Measurements from ENCODE around the gene PEX11A. TPM values are rescaled to one million over a fixed set of nuclear protein-coding genes. Genes with fewer than 3 reads are reported as not detected.
"Not testable (repeated sequence)": the region's sequence is repeated elsewhere in the genome, so short reads cannot be mapped to it uniquely, and the experiment has no call there.

The PEX11A gene
- total and polyA plus RNA-seq, 5 donors, result 8.8 to 10.3 (median 9.1) TPM

- H3K27ac ChIP-seq (ENCODE audit: low read length), result no peak overlapping the region
- no peaks in the 10 kb centered on the region for H3K4me1 ChIP-seq (ENCODE audit: control insufficient read depth, insufficient read depth, low read length)
- H3K4me3 ChIP-seq (ENCODE audit: low read length), result no peak overlapping the region
- H3K9me3 ChIP-seq (ENCODE audit: control insufficient read depth, low read length), result no peaks in the 10 kb centered on the region
- intact Hi-C loops (cut with DNase I), result no loop called here
- DNase-seq, result no peak
- no peaks in the 10 kb centered on the region for H3K27me3 ChIP-seq (ENCODE audit: control insufficient read depth, insufficient read depth)
- ATAC-seq, result no peak
- 62% methylated on average over 1 of the region's 1 CpG for WGBS
Measured at GRCh38 chr15:89707577-89707976, 17.0 kb upstream of the PEX11A start.

GRCh38 chr15:89704411-89704810 lies 13.9 kb upstream of the PEX11A start:
- no peak overlapping the region for H3K27ac ChIP-seq (ENCODE audit: low read length)
- intact Hi-C loops (cut with DNase I), result no loop called here
- no peak overlapping the region for H3K4me3 ChIP-seq (ENCODE audit: low read length)
- DNase-seq, result no peak
- H3K4me1 ChIP-seq (ENCODE audit: control insufficient read depth, insufficient read depth, low read length), result no peaks in the 10 kb centered on the region
- peaks cover 3% of the 10 kb centered on the region for H3K27me3 ChIP-seq (ENCODE audit: control insufficient read depth, insufficient read depth)
- ATAC-seq, result no peak
- H3K9me3 ChIP-seq (ENCODE audit: control insufficient read depth, low read length), result no peaks in the 10 kb centered on the region

GRCh38 chr15:89695198-89695597 lies 4.6 kb upstream of the PEX11A start:
- Histone ChIP-seq H3K9me3 (ENCODE audit: control insufficient read depth, low read length) (no peaks in the 10 kb centered on the region), H3K4me1 (ENCODE audit: control insufficient read depth, insufficient read depth, low read length) (no peaks in the 10 kb centered on the region), H3K27ac (ENCODE audit: low read length) (no peak overlapping the region), H3K27me3 (ENCODE audit: control insufficient read depth, insufficient read depth) (no peaks in the 10 kb centered on the region), H3K4me3 (ENCODE audit: low read length) (no peak overlapping the region)
- ATAC-seq, result no peak
- intact Hi-C loops (cut with DNase I), result no loop called here
- WGBS, result 88% methylated on average over 1 of the region's 1 CpG
- no peak for DNase-seq

GRCh38 chr15:89693696-89694095 lies 3.1 kb upstream of the PEX11A start:
- 80% methylated on average over 1 of the region's 1 CpG for WGBS
- intact Hi-C loops (cut with DNase I), result loop anchor here in 1 of 4 donors (5.0 kb wide), 1 partner anchor 36 kb away; the partner anchor contains the start of gene KIF7

GRCh38 chr15:89693091-89693490 lies 2.5 kb upstream of the PEX11A start:
- 46% methylated on average over 2 of the region's 2 CpGs for WGBS
- DNase-seq (no peak), ATAC-seq (no peak)
- no peaks in the 10 kb centered on the region for H3K27me3 ChIP-seq (ENCODE audit: control insufficient read depth, insufficient read depth)
- H3K9me3 ChIP-seq (ENCODE audit: control insufficient read depth, low read length), result no peaks in the 10 kb centered on the region
- intact Hi-C loops (cut with DNase I), result loop anchor here in 1 of 4 donors (5.0 kb wide), 1 partner anchor 36 kb away; the partner anchor contains the start of gene KIF7
- no peak overlapping the region for H3K4me3 ChIP-seq (ENCODE audit: low read length)
- H3K27ac ChIP-seq (ENCODE audit: low read length), result no peak overlapping the region
- no peaks in the 10 kb centered on the region for H3K4me1 ChIP-seq (ENCODE audit: control insufficient read depth, insufficient read depth, low read length)

More at GRCh38 chr15:89693696-89694095, 3.1 kb upstream of the PEX11A start:
- Histone ChIP-seq H3K9me3 (ENCODE audit: control insufficient read depth, low read length) (no peaks in the 10 kb centered on the region), H3K4me3 (ENCODE audit: low read length) (no peak overlapping the region), H3K27ac (ENCODE audit: low read length) (no peak overlapping the region), H3K27me3 (ENCODE audit: control insufficient read depth, insufficient read depth) (no peaks in the 10 kb centered on the region), H3K4me1 (ENCODE audit: control insufficient read depth, insufficient read depth, low read length) (no peaks in the 10 kb centered on the region)
- no peak for ATAC-seq
- DNase-seq, result no peak

DNA sequence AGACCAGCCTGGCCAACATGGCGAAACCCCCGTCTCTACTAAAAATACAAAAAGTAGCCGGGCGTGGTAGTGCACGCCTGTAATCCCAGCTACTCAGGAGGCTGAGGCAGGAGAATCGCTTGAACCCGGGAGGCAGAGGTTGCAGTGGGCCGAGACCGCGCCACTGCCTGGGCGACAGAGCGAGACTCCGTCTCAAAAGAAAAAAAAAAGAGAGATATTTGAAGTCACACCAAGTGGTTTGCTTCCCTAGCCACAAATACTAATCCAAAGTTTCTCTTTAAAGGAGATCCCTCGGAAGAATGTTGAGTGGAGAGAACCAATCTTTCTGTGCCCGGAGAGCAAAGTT lies 651 bp downstream of the PEX11A start:
- not testable (repeated sequence) for H3K27ac ChIP-seq (ENCODE audit: low read length); H3K9me3 ChIP-seq (ENCODE audit: control insufficient read depth, low read length); H3K4me1 ChIP-seq (ENCODE audit: control insufficient read depth, insufficient read depth, low read length); H3K27me3 ChIP-seq (ENCODE audit: control insufficient read depth, insufficient read depth); ATAC-seq; DNase-seq
- peak overlapping the region; percentile 71 for H3K4me3 ChIP-seq (ENCODE audit: low read length)
- intact Hi-C loops (cut with DNase I), result loop anchor here in 1 of 4 donors (5.0 kb wide), 1 partner anchor 33 kb away; the partner anchor contains the start of gene KIF7
- WGBS, result 61% methylated on average over 15 of the region's 15 CpGs

GRCh38 chr15:89686522-89686921 lies 4.0 kb downstream of the PEX11A start:
- intact Hi-C loops (cut with DNase I), result no loop called here
- Histone ChIP-seq H3K4me3 (ENCODE audit: low read length) (no peak overlapping the region), H3K9me3 (ENCODE audit: control insufficient read depth, low read length) (no peaks in the 10 kb centered on the region), H3K27ac (ENCODE audit: low read length) (no peak overlapping the region), H3K4me1 (ENCODE audit: control insufficient read depth, insufficient read depth, low read length) (no peaks in the 10 kb centered on the region), H3K27me3 (ENCODE audit: control insufficient read depth, insufficient read depth) (no peaks in the 10 kb centered on the region)
- ATAC-seq, result no peak
- DNase-seq, result no peak

DNA sequence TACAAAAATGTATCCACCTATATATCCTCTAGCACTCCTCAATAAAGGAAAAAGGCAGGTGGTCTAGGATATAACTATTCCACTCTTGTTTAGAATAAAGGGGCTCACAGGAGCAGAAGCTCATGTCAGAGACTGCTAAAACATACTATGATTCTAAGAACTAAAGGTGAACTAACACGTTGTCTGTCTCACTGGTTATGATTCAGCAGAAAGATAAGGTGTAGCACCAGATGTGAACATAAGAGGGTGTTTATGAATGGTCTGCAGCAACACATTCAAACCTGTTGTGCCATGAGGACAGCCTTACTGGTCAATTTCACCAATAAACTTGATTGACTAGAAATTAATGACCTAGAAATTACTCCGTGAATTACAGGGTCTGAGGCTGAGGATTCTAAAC lies 4.6 kb downstream of the PEX11A start:
- Histone ChIP-seq H3K4me3 (ENCODE audit: low read length) (no peak overlapping the region), H3K27ac (ENCODE audit: low read length) (no peak overlapping the region), H3K9me3 (ENCODE audit: control insufficient read depth, low read length) (no peaks in the 10 kb centered on the region), H3K27me3 (ENCODE audit: control insufficient read depth, insufficient read depth) (no peaks in the 10 kb centered on the region), H3K4me1 (ENCODE audit: control insufficient read depth, insufficient read depth, low read length) (no peaks in the 10 kb centered on the region)
- DNase-seq, result no peak
- 73% methylated on average over 2 of the region's 2 CpGs for WGBS
- ATAC-seq, result no peak
- intact Hi-C loops (cut with DNase I), result no loop called here

- ATAC-seq (peak; percentile 17 to 21), DNase-seq (no peak)
Measured at GRCh38 chr15:89681146-89681545, 9.4 kb downstream of the PEX11A start.

DNA sequence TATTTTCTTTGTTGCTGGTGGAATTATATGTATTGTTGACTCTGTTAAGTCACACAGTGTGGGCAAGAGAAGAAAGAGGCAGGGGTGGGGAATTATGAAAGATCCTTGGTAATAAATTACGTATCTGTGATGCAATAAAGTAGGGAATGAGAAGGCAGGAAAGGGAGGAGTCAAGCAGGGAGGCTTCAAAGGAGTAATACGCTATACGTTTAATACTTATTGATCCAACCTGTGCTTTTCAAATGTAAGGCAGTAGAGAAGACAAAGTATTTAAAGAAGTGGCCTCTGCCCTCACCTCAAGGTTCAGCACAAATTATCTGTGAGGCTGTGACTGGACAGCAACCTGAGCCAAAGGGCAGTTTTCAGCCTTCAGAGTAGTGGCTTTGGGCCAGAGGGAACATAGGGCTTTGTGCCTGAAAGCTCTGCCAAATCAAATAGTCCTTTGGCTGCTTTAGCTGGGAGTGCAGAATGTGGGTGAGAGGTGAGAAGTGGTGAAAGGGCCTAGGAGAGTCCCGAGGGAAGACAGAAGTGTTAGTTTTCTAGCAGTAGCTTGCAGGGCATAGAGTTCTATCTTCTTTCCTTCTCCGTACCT lies 10.2 kb downstream of the PEX11A start:
- Histone ChIP-seq H3K4me3 (ENCODE audit: low read length) (no peak overlapping the region), H3K27me3 (ENCODE audit: control insufficient read depth, insufficient read depth) (no peaks in the 10 kb centered on the region), H3K9me3 (ENCODE audit: control insufficient read depth, low read length) (no peaks in the 10 kb centered on the region), H3K27ac (ENCODE audit: low read length) (peak overlapping the region; percentile 92), H3K4me1 (ENCODE audit: control insufficient read depth, insufficient read depth, low read length) (peaks cover 5% of the 10 kb centered on the region)
- 29% methylated on average over 5 of the region's 5 CpGs for WGBS
- ATAC-seq (peak; percentile 95 to 96), DNase-seq (peak; percentile 68 to 79 (median 69))
- intact Hi-C loops (cut with DNase I), result no loop called here

More at GRCh38 chr15:89681146-89681545, 9.4 kb downstream of the PEX11A start:
- 88% methylated on average over 2 of the region's 2 CpGs for WGBS
- intact Hi-C loops (cut with DNase I), result no loop called here
- no peaks in the 10 kb centered on the region for H3K27me3 ChIP-seq (ENCODE audit: control insufficient read depth, insufficient read depth)
- no peak overlapping the region for H3K4me3 ChIP-seq (ENCODE audit: low read length)
- peaks cover 5% of the 10 kb centered on the region for H3K4me1 ChIP-seq (ENCODE audit: control insufficient read depth, insufficient read depth, low read length)
- no peaks in the 10 kb centered on the region for H3K9me3 ChIP-seq (ENCODE audit: control insufficient read depth, low read length)
- H3K27ac ChIP-seq (ENCODE audit: low read length), result peak overlapping the region; percentile 92

- 93% methylated on average over 2 of the region's 2 CpGs for WGBS
- no peak for ATAC-seq
- intact Hi-C loops (cut with DNase I), result no loop called here
Measured at GRCh38 chr15:89679212-89679611, 11.3 kb downstream of the PEX11A start, which contains the start of gene PLIN1. Gene PLIN1 (minus strand): TSS chr15:89679367. CDS start chr15:89677489, 1,878 bp downstream.

DNA sequence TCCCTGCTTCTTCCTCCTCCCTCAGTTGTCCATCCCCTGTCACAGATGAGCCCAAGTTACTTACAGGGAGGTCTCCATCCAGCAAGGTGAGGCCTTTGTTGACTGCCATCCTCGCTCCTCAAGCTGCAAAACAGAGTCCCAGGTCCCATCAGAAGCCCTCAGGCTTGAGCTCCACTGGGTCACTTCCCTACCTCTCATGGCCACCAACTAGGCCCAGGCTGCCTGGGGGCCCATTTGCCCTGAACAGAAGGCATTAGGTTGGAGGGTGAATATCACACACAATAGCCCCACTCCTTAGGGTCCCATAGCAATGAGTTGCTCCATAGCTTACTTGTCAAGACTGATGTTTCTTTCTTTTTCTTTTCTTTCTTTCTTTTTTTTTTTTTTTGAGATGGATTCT lies 13.2 kb downstream of the PEX11A start:
- DNase-seq (no peak), ATAC-seq (no peak)
- WGBS, result 95% methylated on average over 1 of the region's 1 CpG
- Histone ChIP-seq H3K9me3 (ENCODE audit: control insufficient read depth, low read length) (no peaks in the 10 kb centered on the region), H3K27ac (ENCODE audit: low read length) (no peak overlapping the region), H3K4me3 (ENCODE audit: low read length) (no peak overlapping the region), H3K27me3 (ENCODE audit: control insufficient read depth, insufficient read depth) (no peaks in the 10 kb centered on the region), H3K4me1 (ENCODE audit: control insufficient read depth, insufficient read depth, low read length) (peaks cover 5% of the 10 kb centered on the region)
- intact Hi-C loops (cut with DNase I), result no loop called here

More at GRCh38 chr15:89679212-89679611, 11.3 kb downstream of the PEX11A start, which contains the start of gene PLIN1:
- no peak for DNase-seq
- Histone ChIP-seq H3K9me3 (ENCODE audit: control insufficient read depth, low read length) (no peaks in the 10 kb centered on the region), H3K27me3 (ENCODE audit: control insufficient read depth, insufficient read depth) (no peaks in the 10 kb centered on the region), H3K27ac (ENCODE audit: low read length) (no peak within 1 kb of the TSS), H3K4me1 (ENCODE audit: control insufficient read depth, insufficient read depth, low read length) (peaks cover 5% of the 10 kb centered on the region), H3K4me3 (ENCODE audit: low read length) (no peak within 1 kb of the TSS)

Data from right cardiac atrium (tissue), 5 donors.